Measurements from ENCODE around the gene CDK12. TPM values are rescaled to one million over a fixed set of nuclear protein-coding genes. Genes with fewer than 3 reads are reported as not detected.

CDK12 gene
- total RNA-seq, 4 donors from 2014 or later = 10.6 to 20.9 (median 14.2) TPM

GRCh38 chr17:39553341-39553945, 92.2 kb downstream of the CDK12 start:
- in situ Hi-C loops (cut with MboI; ENCODE audit: low sequenced_read_pairs in 4 of 4) = loop anchor here in 1 of 4 donors (10.0 kb wide), 2 partner anchors 71 to 201 kb away; partner anchors contain the start of gene PPP1R1B
- ATAC-seq = no peak
- H3K4me1 ChIP-seq = peaks cover 0 to 5% of the 10 kb centered on the region in 2 donors
- TF ChIP-seq POLR2A (IDR thresholded peaks at IDR 0.05) = no peak
- no peak for TF ChIP-seq CTCF (IDR thresholded peaks at IDR 0.05 in 4 of 5, conservative IDR thresholded peaks at IDR 0.05 in 1 of 5)
- intact Hi-C loops (cut with DNase I; ENCODE audit: low total_unique reads) = no loop called here
- no peaks in the 10 kb centered on the region for H3K27me3 ChIP-seq
- no peak for DNase-seq
- H3K36me3 ChIP-seq = peaks cover 0 to 80% of the 10 kb centered on the region in 2 donors
- no peak overlapping the region for H3K27ac ChIP-seq
- H3K9me3 ChIP-seq = no peaks in the 10 kb centered on the region
- no peak overlapping the region for H3K4me3 ChIP-seq

- peaks cover 0 to 78% of the 10 kb centered on the region in 2 donors for H3K36me3 ChIP-seq
- TF ChIP-seq POLR2A (IDR thresholded peaks at IDR 0.05) = no peak
- no peak for TF ChIP-seq CTCF (IDR thresholded peaks at IDR 0.05 in 4 of 5, conservative IDR thresholded peaks at IDR 0.05 in 1 of 5)
- in situ Hi-C loops (cut with MboI; ENCODE audit: low sequenced_read_pairs in 4 of 4) = loop anchor here in 1 of 4 donors (10.0 kb wide), 2 partner anchors 69 to 199 kb away; partner anchors contain the start of gene PPP1R1B
- H3K9me3 ChIP-seq = no peaks in the 10 kb centered on the region
- no peak overlapping the region for H3K27ac ChIP-seq
- no peaks in the 10 kb centered on the region for H3K27me3 ChIP-seq
- intact Hi-C loops (cut with DNase I; ENCODE audit: low total_unique reads) = no loop called here
- ATAC-seq (no peak), DNase-seq (no peak)
- H3K4me1 ChIP-seq = no peaks in the 10 kb centered on the region
- no peak overlapping the region for H3K4me3 ChIP-seq
Measured at GRCh38 chr17:39555368-39555767, 94.1 kb downstream of the CDK12 start.

DNA sequence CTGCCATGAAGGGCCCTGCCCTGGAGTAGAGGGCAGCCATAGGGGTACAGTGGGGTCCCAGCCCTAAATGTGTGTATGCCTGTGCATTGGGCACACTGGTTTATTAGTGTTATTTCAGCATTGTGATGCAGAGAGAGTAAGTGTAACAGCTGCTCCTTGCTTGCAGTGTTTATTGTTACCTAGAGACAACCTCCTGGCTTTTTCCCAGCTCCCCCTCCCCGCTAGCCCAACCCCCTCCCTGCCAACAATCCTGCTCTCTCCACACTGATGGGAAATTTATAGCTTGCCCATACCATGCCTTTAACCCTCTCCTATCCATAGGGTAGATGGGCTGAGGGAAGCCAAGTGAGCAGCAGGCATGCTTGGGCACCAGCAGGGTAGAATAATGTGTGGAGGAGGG, 95.1 kb downstream of the CDK12 start:
- peaks cover 0 to 67% of the 10 kb centered on the region in 2 donors for H3K36me3 ChIP-seq
- no peak for ATAC-seq
- intact Hi-C loops (cut with DNase I; ENCODE audit: low total_unique reads) = no loop called here
- H3K4me3 ChIP-seq = no peak overlapping the region
- DNase-seq = no peak
- H3K27me3 ChIP-seq = no peaks in the 10 kb centered on the region
- H3K9me3 ChIP-seq = no peaks in the 10 kb centered on the region
- H3K4me1 ChIP-seq = no peaks in the 10 kb centered on the region
- no peak for TF ChIP-seq CTCF (IDR thresholded peaks at IDR 0.05 in 4 of 5, conservative IDR thresholded peaks at IDR 0.05 in 1 of 5)
- no peak for TF ChIP-seq POLR2A (IDR thresholded peaks at IDR 0.05)
- no peak overlapping the region for H3K27ac ChIP-seq
- in situ Hi-C loops (cut with MboI; ENCODE audit: low sequenced_read_pairs in 4 of 4) = loop anchor here in 1 of 4 donors (10.0 kb wide), 2 partner anchors 68 to 198 kb away; partner anchors contain the start of gene PPP1R1B

GRCh38 chr17:39562395-39562794, 101.1 kb downstream of the CDK12 start:
- intact Hi-C loops (cut with DNase I; ENCODE audit: low total_unique reads) = no loop called here
- H3K36me3 ChIP-seq = peaks cover 0 to 45% of the 10 kb centered on the region in 2 donors
- H3K4me3 ChIP-seq = no peak overlapping the region
- in situ Hi-C loops (cut with MboI; ENCODE audit: low sequenced_read_pairs in 4 of 4) = no loop called here
- no peaks in the 10 kb centered on the region for H3K27me3 ChIP-seq
- no peak for TF ChIP-seq CTCF (IDR thresholded peaks at IDR 0.05 in 4 of 5, conservative IDR thresholded peaks at IDR 0.05 in 1 of 5)
- TF ChIP-seq POLR2A (IDR thresholded peaks at IDR 0.05) = no peak
- H3K4me1 ChIP-seq = peaks cover 0 to 4% of the 10 kb centered on the region in 2 donors
- no peaks in the 10 kb centered on the region for H3K9me3 ChIP-seq
- DNase-seq (no peak), ATAC-seq (no peak)
- H3K27ac ChIP-seq = no peak overlapping the region

All from gastrocnemius medialis (tissue), 4 donors.